ENCODE data around the gene STK39.
A peak's percentile ranks its signal among the peaks of the same experiment; 100 is the strongest.
"Not testable (repeated sequence)": the region's sequence is repeated elsewhere in the genome, so short reads cannot be mapped to it uniquely, and the experiment has no call there.

The STK39 gene

DNA sequence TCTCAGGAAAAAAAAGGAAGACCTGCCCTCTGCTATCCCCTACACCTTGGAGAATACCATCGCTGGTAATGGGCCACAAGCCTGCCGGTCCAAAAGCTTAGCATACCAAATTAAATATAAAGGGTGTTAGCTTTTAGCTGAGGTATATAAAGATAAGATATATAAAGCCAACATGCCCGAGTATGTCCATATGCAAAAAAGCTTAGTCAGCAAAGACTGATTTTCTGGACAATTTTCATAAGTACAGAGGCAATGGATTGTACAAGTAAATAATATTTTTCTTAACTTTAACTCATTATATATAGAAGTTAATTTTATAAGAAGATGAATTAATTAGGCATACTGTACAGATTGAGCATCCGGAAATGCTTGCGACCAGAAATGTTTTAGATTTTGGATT is 106.5 kb downstream of the STK39 start:
- no peak for DNase-seq (ENCODE audit: low read depth in 2 of 3, low spot score in 1 of 3)

DNA sequence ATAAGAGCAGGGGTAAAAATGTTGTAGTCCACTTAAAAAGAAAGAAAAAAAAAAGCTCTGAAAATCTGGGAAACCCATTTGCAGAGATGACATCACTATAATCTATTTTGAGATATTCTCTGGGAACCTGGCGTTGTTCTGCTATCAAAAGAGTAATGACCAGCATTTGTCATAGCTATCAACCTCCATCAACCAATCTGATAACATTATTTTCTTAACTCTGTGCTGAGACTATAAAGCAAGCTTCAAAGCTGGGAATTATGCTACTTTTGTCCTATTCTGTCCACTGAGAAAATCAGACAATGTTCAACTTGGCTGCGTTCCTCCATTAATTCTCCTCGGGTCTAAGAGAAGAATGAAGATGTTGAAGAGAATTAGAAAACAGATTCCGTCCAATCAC is 107.5 kb downstream of the STK39 start:
- no peak for DNase-seq (ENCODE audit: low read depth in 2 of 3, low spot score in 1 of 3)

DNA sequence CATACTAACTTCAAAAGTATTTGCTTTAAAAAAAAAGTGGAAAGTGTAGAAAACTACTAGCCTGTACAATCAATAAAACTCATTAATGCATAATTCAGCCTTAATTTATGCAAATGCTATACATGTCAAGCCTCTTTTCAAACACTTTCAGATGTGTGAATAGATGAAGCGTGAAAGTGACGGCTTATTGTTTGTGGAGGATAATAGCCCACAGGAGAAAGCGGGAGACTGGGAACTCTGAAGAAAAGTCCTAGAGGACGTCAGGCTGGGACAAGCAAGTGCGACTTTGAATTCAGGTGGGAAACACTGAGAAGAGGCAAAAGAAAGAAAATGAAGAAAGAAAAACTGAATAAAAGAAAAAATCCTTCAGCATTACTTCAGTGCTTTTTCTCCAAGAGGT is 108.5 kb downstream of the STK39 start:
- DNase-seq (ENCODE audit: low read depth in 2 of 3, low spot score in 1 of 3), result no peak

DNA sequence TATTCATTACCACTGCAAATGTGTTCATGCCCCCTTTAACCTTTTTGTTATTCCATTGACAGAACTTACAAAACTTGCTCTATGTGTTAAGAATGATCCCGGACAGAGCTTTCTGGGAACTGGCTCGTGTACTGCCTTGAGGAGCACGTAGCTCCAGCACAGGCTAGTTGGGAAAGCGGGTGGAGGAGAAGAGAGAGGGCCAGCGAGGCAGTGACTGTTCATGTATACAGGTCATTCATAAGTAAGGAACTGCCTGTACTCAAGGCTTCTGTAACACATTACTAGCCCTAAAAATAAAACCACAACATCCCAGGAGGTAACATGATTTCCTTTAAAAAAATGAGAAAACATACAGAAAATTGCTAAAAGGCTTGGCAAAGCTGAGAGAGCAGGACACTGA is 109.0 kb downstream of the STK39 start:
- DNase-seq (ENCODE audit: low read depth in 2 of 3, low spot score in 1 of 3), result no peak

DNA sequence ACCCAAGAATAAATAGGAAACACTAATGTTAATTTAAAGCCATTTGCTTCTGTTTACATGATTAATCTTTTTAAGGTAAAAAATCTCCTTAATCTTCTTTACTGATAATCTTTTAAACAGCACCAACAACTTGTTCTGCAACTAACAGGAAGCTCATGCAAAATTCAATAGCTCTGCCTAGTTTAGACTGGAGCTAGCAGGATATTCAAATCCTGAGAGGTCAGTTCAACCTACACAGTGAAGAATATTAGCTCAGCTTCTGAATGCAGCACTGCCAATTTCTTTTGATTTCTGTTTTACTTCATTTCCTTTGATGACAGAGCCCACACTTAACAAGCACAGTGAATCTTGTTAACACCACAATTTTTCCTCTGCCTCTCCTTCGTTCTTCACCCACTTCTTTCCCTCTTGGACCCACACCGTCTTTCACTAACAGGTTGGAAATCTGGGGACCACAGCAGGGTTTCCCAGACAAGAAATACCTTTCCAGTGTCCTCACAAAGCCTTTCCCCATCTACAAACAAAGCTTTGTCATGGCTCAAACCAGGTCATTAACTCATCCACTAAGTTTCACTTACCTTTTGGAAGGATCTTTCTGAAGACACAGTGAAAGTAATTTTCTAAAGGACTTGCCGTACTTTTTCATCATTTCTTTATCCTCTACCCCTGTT is 109.8 kb downstream of the STK39 start:
- DNase-seq (ENCODE audit: low read depth in 2 of 3, low spot score in 1 of 3), result no peak

DNA sequence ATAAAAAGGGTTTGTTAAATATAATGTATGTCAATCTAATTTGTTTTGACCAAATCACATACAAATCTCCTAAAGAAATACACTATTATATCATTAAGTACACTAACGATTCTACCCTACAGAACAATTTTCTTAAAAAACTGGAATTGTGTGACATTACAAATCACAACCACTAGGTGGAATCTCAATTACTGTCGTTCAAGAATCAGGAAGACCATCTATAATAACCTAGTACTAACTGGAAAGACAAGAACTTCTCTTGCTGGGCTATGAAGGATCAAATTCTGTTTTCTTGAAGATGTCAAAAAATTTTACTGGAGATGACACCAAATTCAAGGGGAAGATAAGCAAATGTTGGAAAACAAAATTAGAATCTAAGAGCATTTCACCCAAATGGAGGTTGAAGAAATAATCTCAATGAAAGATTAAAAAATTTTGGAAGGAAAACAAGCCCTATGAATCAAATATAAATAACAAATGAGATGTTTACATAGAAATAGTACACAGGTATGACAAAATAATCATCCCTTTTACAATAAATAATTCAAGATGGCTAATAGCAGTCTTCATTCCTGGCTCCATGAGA is 110.9 kb downstream of the STK39 start:
- DNase-seq (ENCODE audit: low read depth in 2 of 3, low spot score in 1 of 3), result no peak

DNA sequence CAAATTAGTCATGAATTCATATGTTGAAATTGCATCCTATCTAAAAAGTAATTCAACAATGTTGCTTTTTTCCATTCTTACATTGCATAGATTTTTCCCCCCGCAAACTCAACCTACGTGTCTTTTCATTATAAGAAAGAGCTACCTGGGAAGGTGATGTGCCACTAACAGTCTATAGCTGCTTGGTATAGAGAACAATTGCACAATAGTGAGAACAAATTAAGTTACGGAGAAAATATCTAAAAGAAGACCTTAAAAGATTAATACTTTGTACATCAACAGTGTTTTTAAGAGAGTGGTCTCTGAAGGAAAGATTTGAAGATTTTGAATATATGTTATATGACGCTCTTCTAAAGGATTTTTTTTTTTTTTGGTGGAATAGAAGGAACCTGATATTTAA is 111.8 kb downstream of the STK39 start:
- DNase-seq (ENCODE audit: low read depth in 2 of 3, low spot score in 1 of 3), result no peak

DNA sequence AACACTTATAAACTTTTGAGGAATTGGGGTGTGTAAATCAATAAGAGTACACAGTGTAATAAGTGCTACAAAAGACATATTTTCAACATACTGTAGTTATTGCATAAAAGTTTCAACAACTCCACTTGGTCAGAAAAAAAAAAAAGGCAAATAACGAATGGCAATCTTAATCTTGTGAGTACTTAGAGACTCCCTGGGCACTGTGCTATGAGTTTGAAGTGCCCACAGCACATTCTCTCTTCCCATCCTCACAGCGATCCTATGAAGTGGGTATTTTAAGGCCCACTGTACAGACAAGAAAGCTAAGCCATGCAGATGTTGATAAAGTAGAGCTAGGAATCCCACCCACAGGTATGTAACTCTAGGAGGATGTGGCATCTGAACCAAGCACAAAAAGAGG is 112.3 kb downstream of the STK39 start:
- DNase-seq (ENCODE audit: low read depth in 2 of 3, low spot score in 1 of 3), result no peak

DNA sequence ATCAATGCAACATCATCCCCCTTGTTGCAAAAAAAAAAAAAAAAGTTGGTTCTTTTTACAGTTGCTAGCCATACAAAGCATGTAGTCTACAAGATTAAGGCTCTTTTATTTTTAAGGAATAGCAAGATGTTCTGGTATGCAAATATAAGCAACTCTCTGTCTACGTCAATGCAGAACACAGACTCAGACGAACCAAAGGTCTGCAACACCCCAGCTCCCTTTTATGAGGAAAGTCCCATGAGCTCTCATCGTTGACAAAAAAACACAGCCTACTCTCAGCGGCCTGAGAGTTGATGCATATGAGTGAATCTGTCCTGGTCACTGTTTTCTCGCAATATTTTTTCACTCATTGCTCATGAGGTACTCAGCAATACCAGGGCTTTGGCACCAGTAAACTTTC is 112.9 kb downstream of the STK39 start:
- no peak for DNase-seq (ENCODE audit: low read depth in 2 of 3, low spot score in 1 of 3)

DNA sequence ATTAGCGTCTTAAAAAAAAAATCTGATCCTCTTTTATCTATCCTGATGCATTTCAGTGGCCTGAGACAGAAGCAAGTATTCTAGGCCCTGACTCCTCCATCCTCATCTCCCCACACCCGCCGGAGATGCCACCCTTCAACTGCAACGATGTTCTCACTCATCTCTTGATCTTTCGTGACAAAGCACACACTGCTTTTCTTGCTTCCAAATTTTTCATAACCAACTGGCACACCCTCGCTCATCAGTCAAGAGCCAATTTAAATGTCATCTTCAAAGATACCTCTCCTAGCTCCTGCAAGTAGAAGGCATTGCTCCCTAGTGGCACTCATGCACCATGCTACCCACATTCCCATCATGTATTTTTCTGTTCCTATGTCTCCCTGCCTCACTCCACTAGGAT is 115.0 kb downstream of the STK39 start:
- no peak for DNase-seq (ENCODE audit: low read depth in 2 of 3, low spot score in 1 of 3)

DNA sequence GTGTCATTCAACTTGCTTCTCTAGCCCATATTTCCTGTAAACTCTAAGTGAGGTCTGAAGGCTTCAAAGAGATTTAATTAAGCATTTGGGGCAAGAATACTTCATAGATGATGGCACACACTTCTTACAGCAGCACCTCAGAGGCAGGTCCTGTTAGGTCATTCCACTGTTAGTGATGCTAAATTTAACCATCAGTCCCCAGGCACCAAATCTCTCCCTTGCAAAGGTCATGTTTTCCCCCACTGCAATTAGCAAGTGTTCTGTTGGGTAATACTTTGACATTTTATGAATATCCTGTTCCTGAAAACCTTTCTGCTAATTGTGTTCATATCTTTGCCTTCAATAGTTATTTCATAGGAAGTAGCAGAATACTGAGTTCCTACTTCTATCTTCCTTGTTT is 117.0 kb downstream of the STK39 start:
- DNase-seq (ENCODE audit: low read depth in 2 of 3, low spot score in 1 of 3), result no peak

DNA sequence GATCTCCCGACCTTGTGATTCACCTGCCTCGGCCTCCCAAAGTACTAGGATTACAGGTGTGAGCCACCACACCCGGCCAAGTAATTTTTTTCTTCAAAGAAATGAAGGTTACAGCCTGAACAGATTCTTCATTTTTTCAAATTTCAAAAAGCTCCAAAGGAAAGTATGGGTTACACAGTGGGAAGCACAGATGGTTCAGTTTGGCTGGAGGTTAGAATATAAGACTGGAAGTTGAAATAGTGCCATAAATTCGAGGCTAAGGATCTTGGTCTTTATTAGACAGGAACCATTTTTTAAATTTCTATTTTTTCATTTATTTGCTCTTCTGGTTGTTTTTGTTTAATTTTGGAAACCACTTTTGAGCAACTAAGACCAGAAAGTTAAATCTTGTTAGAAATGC is 120.0 kb downstream of the STK39 start:
- no peak for DNase-seq (ENCODE audit: low read depth in 2 of 3, low spot score in 1 of 3)

DNA sequence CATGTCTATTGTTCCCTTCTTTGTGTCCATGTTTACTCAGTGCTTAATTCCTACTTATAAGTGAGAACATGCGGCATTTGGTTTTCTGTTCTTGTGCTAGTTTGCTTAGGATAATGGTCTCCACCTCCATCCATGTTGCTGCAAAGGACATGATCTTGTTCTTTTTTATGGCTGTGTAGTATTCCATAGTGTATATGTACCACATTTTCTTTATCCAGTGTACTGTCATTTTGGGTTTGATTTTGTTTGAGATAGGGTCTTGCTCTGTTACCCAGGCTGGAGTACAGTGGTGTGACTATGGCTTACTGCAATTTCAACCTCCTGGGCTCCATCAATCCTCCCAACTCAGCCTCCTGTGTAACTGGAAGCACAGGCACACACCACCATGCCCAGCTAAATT is 125.2 kb downstream of the STK39 start:
- not testable (repeated sequence) for DNase-seq (ENCODE audit: low read depth in 2 of 3, low spot score in 1 of 3)

DNA sequence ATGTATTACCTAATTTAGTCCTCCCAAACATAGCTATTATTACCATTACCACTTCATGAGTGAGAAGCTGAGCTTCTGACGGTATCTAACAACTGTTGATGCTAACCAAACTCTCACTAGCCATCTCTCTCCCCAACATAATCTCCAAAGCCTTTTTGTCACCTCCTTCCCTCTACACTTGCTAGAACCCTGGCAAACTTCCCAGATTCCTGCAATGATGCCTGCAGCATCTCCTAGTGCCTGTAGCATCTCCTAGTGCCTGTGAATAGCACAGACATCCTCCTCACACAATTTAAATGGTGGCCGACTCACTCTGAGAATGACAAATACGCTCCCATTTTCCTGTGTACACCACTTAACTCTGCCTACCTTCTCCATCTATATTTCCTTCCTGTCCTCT is 126.7 kb downstream of the STK39 start:
- DNase-seq (ENCODE audit: low read depth in 2 of 3, low spot score in 1 of 3), result no peak

DNA sequence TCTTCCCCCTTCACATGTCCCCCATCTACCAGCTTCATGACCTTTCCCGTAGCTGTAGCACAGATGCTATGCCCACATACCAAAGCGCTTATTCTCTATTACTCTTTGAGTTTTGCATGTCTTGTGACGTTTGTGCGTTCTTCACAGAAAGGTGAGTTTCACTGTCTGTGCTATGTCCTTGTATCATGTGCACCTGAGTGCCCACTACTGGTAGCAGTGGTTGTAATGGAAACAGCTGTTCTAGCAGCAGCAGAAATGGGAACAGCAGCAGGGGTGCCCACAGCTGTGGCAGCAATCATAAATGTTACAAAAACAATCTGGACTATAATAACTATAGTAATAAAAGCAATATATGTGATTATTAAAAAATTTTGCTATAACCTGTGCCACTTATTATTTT is 127.1 kb downstream of the STK39 start:
- no peak for DNase-seq (ENCODE audit: low read depth in 2 of 3, low spot score in 1 of 3)

DNA sequence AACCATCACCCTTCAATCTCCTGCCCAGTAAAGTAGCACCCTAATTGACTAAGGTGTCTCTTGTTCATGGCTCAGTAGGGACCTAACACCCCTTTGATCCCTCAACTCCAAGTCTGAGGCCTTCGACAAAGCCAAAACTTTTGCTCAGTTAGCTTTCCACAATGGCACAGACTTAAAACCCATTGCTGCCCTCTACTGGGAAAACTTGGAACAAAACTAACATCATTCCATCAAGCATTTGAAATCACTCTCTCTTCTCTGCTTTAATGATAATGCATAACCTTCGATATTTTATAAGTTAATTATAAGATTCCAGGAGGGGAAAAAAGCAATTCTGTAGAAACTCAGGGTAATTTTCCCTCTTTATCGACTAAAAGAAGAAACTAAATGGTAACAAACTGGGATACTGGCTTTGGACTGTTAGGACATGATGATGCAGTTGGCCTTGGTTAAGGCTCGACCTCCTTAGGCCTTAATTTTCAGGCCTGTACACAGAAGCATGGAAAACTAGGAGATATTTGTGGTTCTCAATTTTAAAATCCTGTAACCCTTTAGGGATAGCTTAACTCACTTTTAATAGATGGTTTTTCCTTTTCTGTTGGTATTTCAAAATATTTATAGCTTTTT is 127.8 kb downstream of the STK39 start:
- peak in 1 of 3 donors; percentile 65 for DNase-seq (ENCODE audit: low read depth in 2 of 3, low spot score in 1 of 3)

DNA sequence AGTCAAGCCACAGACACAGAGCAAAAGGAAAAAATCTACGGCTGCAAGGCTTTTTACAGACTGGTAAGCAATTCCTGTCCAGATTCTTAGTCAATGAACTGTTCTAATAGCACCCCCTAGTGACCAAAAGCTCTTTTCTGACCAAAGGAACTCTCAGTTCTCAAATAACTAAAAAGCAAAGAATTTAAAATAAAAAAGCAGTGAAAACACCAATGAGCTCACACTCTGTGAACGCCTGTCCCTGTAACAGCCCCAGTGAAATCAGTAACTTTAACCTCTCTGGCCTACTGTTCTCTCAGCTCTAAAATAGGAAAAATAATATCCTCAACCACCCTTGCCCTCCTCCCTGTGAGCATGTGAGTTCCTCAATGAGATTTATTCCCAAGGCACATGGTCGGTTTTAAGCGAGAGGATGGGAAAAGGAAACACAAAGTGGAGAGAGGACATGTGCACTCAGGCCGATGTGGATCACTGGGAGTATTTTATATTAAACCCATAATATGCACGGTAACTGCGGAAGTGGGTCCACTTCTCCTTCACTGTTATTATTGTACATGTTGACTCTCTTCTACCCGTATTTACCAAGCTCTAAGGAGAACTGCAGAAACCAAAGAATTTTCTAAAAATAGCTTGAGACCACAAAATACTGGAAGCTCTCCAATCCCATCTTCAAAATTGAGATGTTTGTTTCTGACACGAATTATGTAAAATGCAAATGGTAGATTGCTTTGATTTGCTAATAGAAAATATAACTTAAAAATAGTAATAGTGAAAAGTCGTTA is 128.5 kb downstream of the STK39 start:
- peak in 1 of 3 donors; percentile 51 for DNase-seq (ENCODE audit: low read depth in 2 of 3, low spot score in 1 of 3)

DNA sequence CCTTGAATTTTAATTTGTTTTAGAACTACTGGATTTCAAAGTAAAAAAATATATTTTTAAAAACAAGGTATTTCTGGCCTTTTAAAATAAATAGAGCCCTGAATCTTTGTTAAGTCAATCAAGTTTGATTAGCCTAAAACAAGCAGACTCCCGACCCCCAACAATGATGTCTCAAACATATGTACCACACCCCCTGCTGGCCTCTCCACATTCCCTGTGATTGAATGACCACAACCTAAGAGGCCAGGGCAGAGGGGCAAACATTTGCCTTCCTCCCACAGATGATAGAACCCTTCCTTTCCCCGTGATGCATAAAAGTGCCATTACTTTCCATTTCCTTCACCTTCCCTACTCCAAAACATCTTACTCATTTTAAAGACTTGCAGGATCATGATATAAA is 130.9 kb downstream of the STK39 start:
- no peak for DNase-seq (ENCODE audit: low read depth in 2 of 3, low spot score in 1 of 3)

DNA sequence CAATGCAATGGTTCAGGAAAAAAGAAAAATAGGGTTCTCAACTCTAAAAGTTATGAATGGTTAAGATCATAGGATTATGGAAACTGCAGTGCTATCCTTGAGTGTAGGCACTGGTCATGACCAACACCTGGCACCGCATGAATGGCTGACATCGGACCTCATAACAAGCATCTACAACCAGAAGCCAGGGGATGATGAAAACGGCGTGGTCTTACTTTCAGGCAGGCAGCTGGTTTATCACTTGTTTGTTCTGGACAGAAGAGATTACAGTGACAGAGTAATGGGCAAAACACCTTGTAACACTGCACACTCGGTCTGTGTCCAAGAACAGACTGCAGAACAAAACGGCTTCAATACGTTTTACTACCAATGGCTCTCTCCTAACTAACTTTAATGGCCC is 132.8 kb downstream of the STK39 start:
- no peak for DNase-seq (ENCODE audit: low read depth in 2 of 3, low spot score in 1 of 3)

DNA sequence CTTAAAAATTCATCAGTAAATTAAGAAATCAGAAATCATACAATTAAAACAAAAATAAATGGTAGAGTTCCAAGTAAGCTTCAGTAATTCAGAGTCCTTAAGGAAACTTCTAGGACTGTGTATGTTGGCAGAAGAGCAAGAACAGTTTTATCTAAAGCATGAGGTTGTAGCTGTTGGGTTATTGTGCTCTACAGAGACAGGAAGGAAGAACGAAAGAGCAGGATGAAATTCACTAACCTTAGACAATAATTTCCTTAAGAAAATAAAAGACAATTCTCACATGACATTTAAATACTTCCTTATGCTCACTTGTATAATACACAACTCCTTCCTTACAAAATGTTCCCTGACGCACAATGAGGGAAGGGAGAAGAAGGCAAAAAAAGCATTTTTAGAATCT is 133.4 kb downstream of the STK39 start:
- no peak for DNase-seq (ENCODE audit: low read depth in 2 of 3, low spot score in 1 of 3)

DNA sequence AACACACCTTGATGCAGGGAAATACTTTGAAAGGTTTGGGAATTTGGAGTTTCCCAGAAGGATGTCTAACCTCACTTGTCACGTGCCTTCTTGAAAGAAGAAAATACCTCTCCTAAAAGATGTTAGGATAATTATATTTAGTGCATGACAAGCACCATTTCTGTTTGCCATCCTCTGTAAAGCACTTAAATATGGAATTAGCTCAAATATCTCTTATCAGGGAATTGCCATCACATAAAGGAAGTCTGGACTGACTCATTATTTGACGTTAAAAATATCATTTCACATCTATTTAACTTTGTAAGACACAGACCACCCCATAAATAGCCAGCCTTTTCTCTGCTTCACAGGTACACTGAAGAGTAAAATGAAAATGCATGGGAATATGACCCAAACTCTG is 140.1 kb downstream of the STK39 start:
- no peak for DNase-seq (ENCODE audit: low read depth in 2 of 3, low spot score in 1 of 3)

DNA sequence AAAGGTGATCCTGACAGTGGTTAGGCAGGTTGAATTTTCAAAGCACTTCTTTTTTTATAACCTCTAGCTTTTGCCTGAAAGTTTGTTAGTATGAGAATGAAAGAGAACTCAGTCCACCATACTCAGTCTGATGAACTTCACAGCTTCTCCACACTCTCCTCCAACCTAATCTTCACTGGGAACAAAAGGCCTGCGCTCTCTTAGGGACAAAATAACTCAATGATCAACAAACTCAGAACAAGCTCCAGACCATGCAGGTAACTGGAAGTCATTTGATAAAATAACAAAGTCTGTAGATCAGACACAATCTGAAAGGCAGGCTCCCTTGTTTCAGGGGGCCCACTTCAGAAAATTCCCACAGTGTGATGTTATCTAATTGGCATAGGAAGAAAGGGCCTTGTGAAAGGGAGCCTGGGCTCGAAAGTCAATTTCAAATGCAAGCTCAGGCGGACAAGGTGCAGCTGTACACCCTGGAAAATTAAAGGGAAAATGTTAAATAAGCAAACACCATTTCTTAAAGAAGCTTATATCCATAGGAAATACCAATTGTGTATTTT is 142.2 kb downstream of the STK39 start:
- no peak for DNase-seq (ENCODE audit: low read depth in 2 of 3, low spot score in 1 of 3)
